Activated naive CD4-positive, alpha-beta T cell treated with anti-CD3 and anti-CD28 coated beads, Interleukin-2, amount 50 U/mL, for 72 hours (primary cell): ENCODE results near the gene RBMY1J. TPM values are rescaled to one million over a fixed set of nuclear protein-coding genes. Genes with fewer than 3 reads are reported as not detected.
"Not testable (repeated sequence)": the region's sequence is repeated elsewhere in the genome, so short reads cannot be mapped to it uniquely, and the experiment has no call there.

Experiments
- ATAC-seq, 2 donors: fragments of 150-1000 bp; cut with Tn5 transposase; 2 replicates each; pipeline ENCODE4 v1.10.0; 2021; ENCODE audit warnings: mild to moderate bottlenecking in 2 of 2, moderate library complexity in 2 of 2
- DNase-seq, 2 donors: peaks; one replicate each; pipeline ENCODE4 v3.0.0; 2021 to 2022; ENCODE audit warnings: low spot score in 2 of 2
- H3K27ac Mint-ChIP-seq, 2 donors: one replicate each; pipeline ENCODE4 v1.8.0; 2022; ENCODE audit warnings: mild to moderate bottlenecking in 2 of 2, mixed read lengths in 2 of 2
- H3K36me3 Mint-ChIP-seq, 2 donors: one replicate each; pipeline ENCODE4 v1.8.0; 2022; ENCODE audit warnings: mixed read lengths in 2 of 2
- H3K9me3 Mint-ChIP-seq, 2 donors: one replicate each; pipeline ENCODE4 v1.8.0; 2022; ENCODE audit warnings: mixed read lengths in 2 of 2
- total RNA-seq, 2 donors: library from RNA; stranded (reverse); gene quantifications; one replicate each; pipeline ENCODE4 v1.2.3, GENCODE V29; 2022

Gene RBMY1J
- not detected for total RNA-seq

GRCh38 chrY:22403110-22403509 lies at the start of gene RBMY1J:
Gene RBMY1J (plus strand): TSS chrY:22403410. CDS start chrY:22405448, 2,038 bp downstream.
- not testable (repeated sequence) for H3K27ac Mint-ChIP-seq, DNase-seq, H3K9me3 Mint-ChIP-seq, ATAC-seq, H3K36me3 Mint-ChIP-seq

GRCh38 chrY:22367416-22367815 lies 35.8 kb upstream of the RBMY1J start:
- no peak for ATAC-seq
- no peaks in the 10 kb centered on the region for H3K36me3 Mint-ChIP-seq
- H3K27ac Mint-ChIP-seq = no peak overlapping the region
- DNase-seq = no peak
- H3K9me3 Mint-ChIP-seq = no peaks in the 10 kb centered on the region

GRCh38 chrY:22370623-22371022 lies 32.6 kb upstream of the RBMY1J start:
- H3K27ac Mint-ChIP-seq = no peak overlapping the region
- no peaks in the 10 kb centered on the region for H3K36me3 Mint-ChIP-seq
- H3K9me3 Mint-ChIP-seq = no peaks in the 10 kb centered on the region
- DNase-seq = no peak
- no peak for ATAC-seq

GRCh38 chrY:22373494-22373893 lies 29.7 kb upstream of the RBMY1J start:
- H3K27ac Mint-ChIP-seq = no peak overlapping the region
- H3K9me3 Mint-ChIP-seq = peaks cover 0 to 5% of the 10 kb centered on the region in 2 donors
- no peak for ATAC-seq
- no peak for DNase-seq
- no peaks in the 10 kb centered on the region for H3K36me3 Mint-ChIP-seq

GRCh38 chrY:22444718-22445396 lies 41.6 kb downstream of the RBMY1J start:
- not testable (repeated sequence) for DNase-seq, H3K36me3 Mint-ChIP-seq, H3K9me3 Mint-ChIP-seq, H3K27ac Mint-ChIP-seq, ATAC-seq

GRCh38 chrY:22455522-22455921 lies 52.3 kb downstream of the RBMY1J start:
- not testable (repeated sequence) for H3K27ac Mint-ChIP-seq, ATAC-seq, DNase-seq

GRCh38 chrY:22461962-22462361 lies 58.8 kb downstream of the RBMY1J start:
- not testable (repeated sequence) for H3K36me3 Mint-ChIP-seq, ATAC-seq, H3K9me3 Mint-ChIP-seq, H3K27ac Mint-ChIP-seq, DNase-seq

More at GRCh38 chrY:22455522-22455921, 52.3 kb downstream of the RBMY1J start:
- not testable (repeated sequence) for H3K36me3 Mint-ChIP-seq, H3K9me3 Mint-ChIP-seq

Other genes starting within 250 kb of the RBMY1J start
- not detected for gene RBMY1F, start 220.5 kb upstream of the RBMY1J start, total RNA-seq